ENCODE measurements around the gene GGT6.

DNA sequence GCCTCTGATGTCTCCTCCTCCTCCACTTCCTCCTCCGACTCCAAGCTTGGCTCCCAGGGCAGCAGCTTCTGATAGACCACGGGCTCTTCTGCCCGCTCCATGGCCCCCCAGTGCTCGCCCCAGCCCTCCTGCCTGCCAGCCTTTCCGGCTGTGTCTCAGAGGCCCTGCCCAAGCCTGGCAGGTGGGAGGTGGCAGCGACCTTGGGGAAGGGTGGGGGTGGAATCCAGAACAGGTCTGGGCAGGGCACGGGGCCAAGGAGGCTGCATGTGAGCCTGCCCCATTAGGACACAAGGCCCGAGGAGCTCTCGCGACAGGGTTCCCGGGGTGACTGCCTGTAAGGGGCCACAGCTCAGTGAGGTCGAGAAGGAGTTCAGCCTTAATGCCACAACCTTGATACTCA, at the start of gene GGT6:
- TF ChIP-seq, protein P1, sequence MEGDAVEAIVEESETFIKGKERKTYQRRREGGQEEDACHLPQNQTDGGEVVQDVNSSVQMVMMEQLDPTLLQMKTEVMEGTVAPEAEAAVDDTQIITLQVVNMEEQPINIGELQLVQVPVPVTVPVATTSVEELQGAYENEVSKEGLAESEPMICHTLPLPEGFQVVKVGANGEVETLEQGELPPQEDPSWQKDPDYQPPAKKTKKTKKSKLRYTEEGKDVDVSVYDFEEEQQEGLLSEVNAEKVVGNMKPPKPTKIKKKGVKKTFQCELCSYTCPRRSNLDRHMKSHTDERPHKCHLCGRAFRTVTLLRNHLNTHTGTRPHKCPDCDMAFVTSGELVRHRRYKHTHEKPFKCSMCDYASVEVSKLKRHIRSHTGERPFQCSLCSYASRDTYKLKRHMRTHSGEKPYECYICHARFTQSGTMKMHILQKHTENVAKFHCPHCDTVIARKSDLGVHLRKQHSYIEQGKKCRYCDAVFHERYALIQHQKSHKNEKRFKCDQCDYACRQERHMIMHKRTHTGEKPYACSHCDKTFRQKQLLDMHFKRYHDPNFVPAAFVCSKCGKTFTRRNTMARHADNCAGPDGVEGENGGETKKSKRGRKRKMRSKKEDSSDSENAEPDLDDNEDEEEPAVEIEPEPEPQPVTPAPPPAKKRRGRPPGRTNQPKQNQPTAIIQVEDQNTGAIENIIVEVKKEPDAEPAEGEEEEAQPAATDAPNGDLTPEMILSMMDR (conservative IDR thresholded peaks at IDR 0.05; ENCODE audit: low read length): no peak
- TF ChIP-seq EZH2phosphoT487 (IDR thresholded peaks at IDR 0.05; ENCODE audit: borderline replicate concordance): no peak
